Stomach (tissue), 9 donors: Measurements from ENCODE around the gene KDR. TPM values are rescaled to one million over a fixed set of nuclear protein-coding genes. Genes with fewer than 3 reads are reported as not detected.

Experiments
- DNase-seq, 2 donors: peaks; one replicate each; pipeline versions ENCODE4 v3.0.0 to v3.0.0-alpha.2; 2013 to 2019
- H3K27ac ChIP-seq, 5 donors: fragments of 200-600 bp in 4 of 5; sonication (generic) in 4 of 5; one replicate each; pipeline ENCODE4 v1.5.1; 2013 to 2019; ENCODE audit warnings: mild to moderate bottlenecking in 1 of 5, moderate library complexity in 1 of 5
- H3K27me3 ChIP-seq, 3 donors: fragments of 200-600 bp; sonication (generic); one replicate each; pipeline ENCODE4 v1.5.1; 2017 to 2019; ENCODE audit warnings: mixed run types in 1 of 3
- H3K36me3 ChIP-seq, 4 donors: fragments of 200-600 bp; sonication (generic); 1 replicate in 3 of 4; 2 replicates in 1 of 4; pipeline ENCODE4 v1.5.1; 2016 to 2019
- H3K4me1 ChIP-seq, 4 donors: fragments of 200-600 bp; sonication (generic); one replicate each; pipeline ENCODE4 v1.5.1; 2016 to 2019
- H3K4me3 ChIP-seq, 4 donors: fragments of 200-600 bp; sonication (generic) in 3 of 4; one replicate each; pipeline ENCODE4 v1.5.1; 2016 to 2019; ENCODE audit warnings: mild to moderate bottlenecking in 1 of 4
- H3K9me3 ChIP-seq, 4 donors: fragments of 200-600 bp; sonication (generic); one replicate each; pipeline ENCODE4 v1.5.1; 2016 to 2019
- CTCF ChIP-seq, 7 experiments: fragments of 450-650 bp in 4 of 7; fragments of 200-600 bp in 3 of 7; sonication (generic) in 3 of 7; IDR thresholded peaks; one replicate each; pipeline ENCODE4 v1.5.1; 2016 to 2019; ENCODE audit warnings: antibody characterized with exemption in 7 of 7, control low read depth in 2 of 7, mild to moderate bottlenecking in 1 of 7
- EP300 ChIP-seq: sonication (generic); formaldehyde crosslinking; IDR thresholded peaks from one replicate; pipeline ENCODE4 v1.6.1; 2017; ENCODE audit warnings: antibody characterized with exemption
- POLR2A ChIP-seq, 4 donors: fragments of 450-650 bp; IDR thresholded peaks; one replicate each; pipeline ENCODE4 v1.6.1; 2016; ENCODE audit warnings: antibody characterized with exemption in 4 of 4, control low read depth in 2 of 4, mild to moderate bottlenecking in 1 of 4, moderate library complexity in 1 of 4
- POLR2AphosphoS5 ChIP-seq, 3 donors: sonication (generic); formaldehyde crosslinking; IDR thresholded peaks; one replicate each; pipeline ENCODE4 v1.6.1; 2016; ENCODE audit warnings: antibody characterized with exemption in 3 of 3
- WGBS, 5 donors: extraction: QIAGEN DNeasy Blood & Tissue Kit in 3 of 5; methylation state at CpG; one replicate each; pipeline versions ENCODE4 v1.1.5 to v1.1.7; 2013 to 2018; 5-methylcytosine and 5-hydroxymethylcytosine counted together
- intact Hi-C: fragments of 100-400 bp; cut with DNase I; formaldehyde crosslinking; loops from one replicate; pipeline ENCODE4 v1.15.1; 2023; ENCODE audit warnings: low total_unique reads
- polyA plus RNA-seq, 3 donors: library from polyadenylated mRNA; stranded (reverse); fragments of 200-250 nt; gene quantifications; one replicate each; pipeline ENCODE4 v1.2.3, GENCODE V29; 2013
- total RNA-seq, 5 donors: library from RNA; depleted of rRNA; stranded (reverse); fragments of >200 nt; gene quantifications; one replicate each; pipeline versions ENCODE4 v1.1.0 to v1.2.3, GENCODE V29; 2014 to 2016
- donor health status: healthy with polysubstance abuse.
- donor health status: Bipolar disorder and iron deficiency.
- donor health status: healthy.

KDR gene
- total and polyA plus RNA-seq, 8 donors, result 1.1 to 32.3 (median 8.1) TPM

GRCh38 chr4:55127053-55127452, 1.7 kb upstream of the KDR start:
- 87 to 92% (median 90%) methylated on average over 3 of the region's 3 CpGs for WGBS, 5 donors
- Histone ChIP-seq H3K4me1 (peaks cover 8 to 20% (median 17%) of the 10 kb centered on the region in 4 donors), H3K36me3 (no peaks in the 10 kb centered on the region), H3K27me3 (peaks cover 0 to 23% (median 13%) of the 10 kb centered on the region in 3 donors), H3K27ac (no peak overlapping the region), H3K4me3 (no peak overlapping the region), H3K9me3 (no peaks in the 10 kb centered on the region)
- TF ChIP-seq POLR2A (IDR thresholded peaks at IDR 0.05) (no peak), EP300 (no peak)
- DNase-seq, result no peak
- intact Hi-C loops, result no loop called here

- Histone ChIP-seq H3K4me3 (peak overlapping the region; percentile 46 to 64 (median 54)), H3K4me1 (peaks cover 8 to 26% (median 17%) of the 10 kb centered on the region in 4 donors), H3K27ac (peak overlapping the region in 2 of 5 donors; percentile 14 to 39), H3K36me3 (no peaks in the 10 kb centered on the region), H3K27me3 (peaks cover 0 to 23% (median 13%) of the 10 kb centered on the region in 3 donors), H3K9me3 (no peaks in the 10 kb centered on the region)
- WGBS, 5 donors, result 3 to 11% (median 4%) methylated on average over 23 to 32 of the region's 32 CpGs
- TF ChIP-seq POLR2AphosphoS5 (IDR thresholded peaks at IDR 0.05), result no peak
- no peak for TF ChIP-seq POLR2A (IDR thresholded peaks at IDR 0.05)
- TF ChIP-seq EP300, result no peak
- TF ChIP-seq CTCF (IDR thresholded peaks at IDR 0.05), result no peak
- intact Hi-C loops, result no loop called here
- peak in 1 of 2 donors; percentile 16 for DNase-seq
These were observed 557 bp upstream of the KDR start for GRCh38 chr4:55125763-55126541.

- TF ChIP-seq CTCF (IDR thresholded peaks at IDR 0.05) (no peak), EP300 (no peak)
- H3K27ac ChIP-seq, result peak overlapping the region in 4 of 5 donors; percentile 14 to 40 (median 32)
- H3K4me1 ChIP-seq, result peaks cover 8 to 26% (median 17%) of the 10 kb centered on the region in 4 donors
- H3K36me3 ChIP-seq, result no peaks in the 10 kb centered on the region
- WGBS, 5 donors, result 21 to 45% (median 32%) methylated on average over 24 to 34 of the region's 34 CpGs
- peaks cover 0 to 23% (median 13%) of the 10 kb centered on the region in 3 donors for H3K27me3 ChIP-seq
- no peaks in the 10 kb centered on the region for H3K9me3 ChIP-seq
- intact Hi-C loops, result no loop called here
- peak overlapping the region; percentile 46 to 64 (median 54) for H3K4me3 ChIP-seq
- peak in 1 of 2 donors; percentile 23 for DNase-seq
These were observed 896 bp downstream of the KDR start for GRCh38 chr4:55124322-55125076.

- WGBS, 5 donors, result 72 to 88% (median 81%) methylated on average over 6 of the region's 6 CpGs
- Histone ChIP-seq H3K36me3 (no peaks in the 10 kb centered on the region), H3K27me3 (peaks cover 0 to 23% (median 13%) of the 10 kb centered on the region in 3 donors), H3K4me1 (peaks cover 8 to 26% (median 17%) of the 10 kb centered on the region in 4 donors), H3K9me3 (no peaks in the 10 kb centered on the region), H3K27ac (peak overlapping the region in 1 of 5 donors; percentile 39), H3K4me3 (peak overlapping the region; percentile 8 to 64 (median 54))
- no peak for DNase-seq
- intact Hi-C loops, result no loop called here
- no peak for TF ChIP-seq CTCF (IDR thresholded peaks at IDR 0.05)
- no peak for TF ChIP-seq EP300
These were observed 1.6 kb downstream of the KDR start for GRCh38 chr4:55123791-55124190.
